GM23248 (cell line): ENCODE results near the gene CNOT6. TPM values are rescaled to one million over a fixed set of nuclear protein-coding genes. Genes with fewer than 3 reads are reported as not detected.

Experiments used
- DNase-seq: peaks from one replicate; pipeline ENCODE4 v3.0.0-alpha.2; 2015
- H2AFZ ChIP-seq: fragments of 200-600 bp; sonication (generic); 2 replicates; pipeline ENCODE4 v1.6.1; 2016; ENCODE audit warnings: antibody characterized with exemption
- H3F3A ChIP-seq: fragments of 200-600 bp; sonication (generic); 2 replicates; pipeline ENCODE4 v1.6.1; 2016; ENCODE audit warnings: mild to moderate bottlenecking, antibody characterized with exemption, mixed run types; ENCODE audit not compliant: insufficient read depth
- H3K27ac ChIP-seq: fragments of 200-600 bp; sonication (generic); 2 replicates; pipeline ENCODE4 v1.5.1; 2016; ENCODE audit warnings: mild to moderate bottlenecking
- H3K27me3 ChIP-seq: fragments of 200-600 bp; sonication (generic); replicated peaks from 2 replicates; pipeline ENCODE4 v1.6.1; 2016; ENCODE audit warnings: mild to moderate bottlenecking; ENCODE audit not compliant: insufficient read depth
- H3K36me3 ChIP-seq: fragments of 200-600 bp; sonication (generic); 2 replicates; pipeline ENCODE4 v1.6.1; 2016; ENCODE audit warnings: low read depth, mild to moderate bottlenecking
- H3K4me1 ChIP-seq: fragments of 200-600 bp; sonication (generic); 2 replicates; pipeline ENCODE4 v1.6.1; 2016; ENCODE audit warnings: mild to moderate bottlenecking; ENCODE audit not compliant: insufficient read depth
- H3K4me2 ChIP-seq: fragments of 200-600 bp; sonication (generic); one replicate; pipeline ENCODE4 v1.6.1; 2016; ENCODE audit warnings: mild to moderate bottlenecking; ENCODE audit not compliant: unreplicated experiment
- H3K4me3 ChIP-seq: fragments of 200-600 bp; sonication (generic); 2 replicates; pipeline ENCODE4 v1.5.1; 2016; ENCODE audit warnings: mild to moderate bottlenecking
- H3K79me2 ChIP-seq: fragments of 200-600 bp; sonication (generic); 2 replicates; pipeline ENCODE4 v1.6.1; 2016; ENCODE audit warnings: mild to moderate bottlenecking; ENCODE audit not compliant: insufficient read depth
- H3K9ac ChIP-seq: fragments of 200-600 bp; sonication (generic); 2 replicates; pipeline ENCODE4 v1.6.1; 2016; ENCODE audit warnings: mild to moderate bottlenecking
- H3K9me2 ChIP-seq: fragments of 200-600 bp; sonication (generic); 2 replicates; pipeline ENCODE4 v1.6.1; 2016; ENCODE audit warnings: mixed run types, mild to moderate bottlenecking, moderate library complexity; ENCODE audit not compliant: insufficient read depth
- H3K9me3 ChIP-seq: fragments of 200-600 bp; sonication (generic); one replicate; pipeline ENCODE4 v1.6.1; 2017; ENCODE audit warnings: low read depth
- H4K20me1 ChIP-seq: fragments of 200-600 bp; sonication (generic); 2 replicates; pipeline ENCODE4 v1.6.0; 2016; ENCODE audit not compliant: insufficient read depth
- EZH2 ChIP-seq: fragments of 200-600 bp; sonication (generic); IDR thresholded peaks from 2 replicates; pipeline ENCODE4 v1.6.1; 2018; ENCODE audit warnings: antibody characterized with exemption, mild to moderate bottlenecking; ENCODE audit not compliant: insufficient read depth, poor library complexity, severe bottlenecking
- EZH2phosphoT487 ChIP-seq: fragments of 200-600 bp; sonication (generic); IDR thresholded peaks from 2 replicates; pipeline ENCODE4 v1.6.1; 2018; ENCODE audit warnings: antibody characterized with exemption, moderate library complexity, mild to moderate bottlenecking, low read depth; ENCODE audit not compliant: insufficient read depth
- WGBS, 2 experiments: methylation state at CpG; one replicate each; pipeline ENCODE4 v1.1.6; 2015 to 2017; ENCODE audit warnings: low lambda C conversion rate in 2 of 2, low coverage in 1 of 2; ENCODE audit errors: missing lambda C conversion rate in 2 of 2; 5-methylcytosine and 5-hydroxymethylcytosine counted together
- in situ Hi-C: fragments of 300-500 bp; cut with MboI; formaldehyde crosslinking; loops from 2 replicates; pipeline ENCODE4 v1.15.0; 2020
- polyA plus RNA-seq: library from polyadenylated mRNA; unstranded; fragments of >200 nt; fragmentation: Nextera tagmentation; extraction: Ambion mirVana; gene quantifications from 2 replicates; pipeline ENCODE4 v1.2.1, GENCODE V29; 2016
- total RNA-seq: library from RNA; depleted of rRNA; stranded (reverse); fragments of >200 nt; shearing (Covaris generic); gene quantifications from 2 replicates; pipeline ENCODE4 v1.2.3, GENCODE V29; 2014

The CNOT6 gene
- total and polyA plus RNA-seq, 2 experiments from 2014 or later = 5.3 to 7.8 TPM

DNA sequence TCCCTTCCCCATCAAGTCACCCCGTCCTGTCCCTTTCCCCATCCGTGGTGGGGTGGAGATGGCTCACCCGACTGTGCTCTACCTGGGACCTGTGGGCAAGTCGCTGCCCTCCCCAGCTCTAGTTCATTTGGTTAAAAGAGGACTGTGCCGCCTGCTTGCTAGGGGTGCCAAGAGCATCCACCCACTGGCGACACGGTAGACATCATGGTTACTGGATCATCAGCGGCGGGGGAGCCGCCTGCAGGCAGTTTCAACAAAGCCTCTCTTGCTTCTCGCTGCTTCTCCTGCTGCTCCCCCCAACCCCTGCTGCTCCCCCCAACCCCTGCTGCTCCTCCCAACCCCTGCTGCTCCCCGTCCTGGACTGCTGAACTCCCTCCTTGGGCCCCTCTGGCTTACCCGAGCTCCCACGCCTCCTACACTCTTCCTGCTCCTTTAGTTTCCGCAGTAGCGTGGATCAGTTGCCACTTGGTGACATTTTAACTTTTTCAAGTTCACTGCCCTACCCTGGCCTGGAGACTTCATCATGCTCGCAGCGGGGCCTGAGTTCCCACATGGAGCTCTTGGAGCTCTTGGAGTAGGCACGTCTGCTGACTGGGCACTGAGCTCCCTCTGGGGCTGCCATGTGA, 119.1 kb downstream of the CNOT6 start:
- H3F3A ChIP-seq = no peaks in the 10 kb centered on the region
- in situ Hi-C loops = no loop called here
- no peak overlapping the region for H2AFZ ChIP-seq
- H3K79me2 ChIP-seq = no peaks in the 10 kb centered on the region
- H4K20me1 ChIP-seq = no peaks in the 10 kb centered on the region
- H3K9ac ChIP-seq = no peak overlapping the region
- no peaks in the 10 kb centered on the region for H3K36me3 ChIP-seq
- TF ChIP-seq EZH2phosphoT487 = no peak
- no peak for TF ChIP-seq EZH2
- no peaks in the 10 kb centered on the region for H3K27me3 ChIP-seq
- DNase-seq = no peak
- no peak overlapping the region for H3K4me2 ChIP-seq
- 47 to 60% methylated on average over 13 to 19 of the region's 19 CpGs for WGBS, 2 experiments
- H3K9me3 ChIP-seq = no peaks in the 10 kb centered on the region
- no peak overlapping the region for H3K4me3 ChIP-seq
- H3K4me1 ChIP-seq = no peaks in the 10 kb centered on the region
- H3K27ac ChIP-seq = no peak overlapping the region
- no peaks in the 10 kb centered on the region for H3K9me2 ChIP-seq

DNA sequence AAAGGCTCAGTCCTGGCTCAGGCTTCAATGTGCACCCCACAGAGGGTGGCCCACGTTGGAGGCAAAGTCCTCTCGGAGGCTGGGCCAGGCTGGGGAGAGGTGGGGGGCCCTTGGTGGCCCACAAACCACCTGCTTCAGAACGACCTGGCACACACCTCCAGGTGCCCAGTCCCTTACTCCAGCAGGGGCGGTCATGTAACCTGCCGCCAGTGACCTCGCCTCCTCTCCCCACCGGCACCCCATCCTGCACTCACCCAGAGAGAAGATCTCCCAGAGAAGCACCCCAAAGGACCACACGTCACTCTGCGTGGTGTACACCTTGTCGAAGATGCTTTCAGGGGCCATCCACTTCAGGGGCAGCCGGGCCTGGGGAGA, 119.6 kb downstream of the CNOT6 start:
- no peak overlapping the region for H3K9ac ChIP-seq
- no peaks in the 10 kb centered on the region for H3K4me1 ChIP-seq
- TF ChIP-seq EZH2 (no peak), EZH2phosphoT487 (no peak)
- H3K27me3 ChIP-seq = no peaks in the 10 kb centered on the region; the same call in 1 of the 2 replicates
- H3F3A ChIP-seq = no peaks in the 10 kb centered on the region
- WGBS, 2 experiments = 52 to 56% methylated on average over 11 of the region's 11 CpGs
- in situ Hi-C loops = no loop called here
- no peaks in the 10 kb centered on the region for H3K9me2 ChIP-seq
- no peaks in the 10 kb centered on the region for H3K36me3 ChIP-seq
- no peak overlapping the region for H3K4me2 ChIP-seq
- no peaks in the 10 kb centered on the region for H4K20me1 ChIP-seq
- DNase-seq = no peak
- H3K79me2 ChIP-seq = no peaks in the 10 kb centered on the region
- H3K4me3 ChIP-seq = no peak overlapping the region
- H3K27ac ChIP-seq = no peak overlapping the region
- no peaks in the 10 kb centered on the region for H3K9me3 ChIP-seq
- no peak overlapping the region for H2AFZ ChIP-seq

DNA sequence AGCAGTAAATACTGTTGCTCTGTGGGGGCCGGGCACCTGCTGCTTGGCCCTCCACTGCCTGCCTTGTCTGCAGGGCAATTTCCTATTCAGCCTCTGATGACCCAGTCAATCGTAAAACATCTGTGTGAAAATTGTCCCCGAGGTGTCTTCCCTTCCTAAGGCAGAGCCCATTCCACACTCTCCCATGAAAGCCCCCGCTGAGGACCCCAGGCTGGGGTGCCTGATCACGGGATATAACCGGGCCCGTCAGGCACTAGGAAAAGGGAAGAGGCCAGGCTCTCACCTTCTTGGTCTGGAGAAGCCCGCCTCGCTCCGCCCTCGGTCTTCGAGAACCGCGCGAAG, 124.3 kb downstream of the CNOT6 start:
- Histone ChIP-seq H3K4me3 (peak overlapping the region; percentile 50), H3K4me2 (peak overlapping the region; percentile 35), H3K9me2 (no peaks in the 10 kb centered on the region), H3K4me1 (no peaks in the 10 kb centered on the region), H3K27me3 (no peaks in the 10 kb centered on the region; the same call in 1 of the 2 replicates), H4K20me1 (no peaks in the 10 kb centered on the region), H3K9me3 (no peaks in the 10 kb centered on the region), H3F3A (no peaks in the 10 kb centered on the region), H2AFZ (peak overlapping the region; percentile 62; the same call in 1 of the 2 replicates), H3K36me3 (no peaks in the 10 kb centered on the region), H3K9ac (no peak overlapping the region), H3K27ac (no peak overlapping the region), H3K79me2 (no peaks in the 10 kb centered on the region)
- no peak for TF ChIP-seq EZH2
- no peak for TF ChIP-seq EZH2phosphoT487
- in situ Hi-C loops = no loop called here
- DNase-seq = no peak
- WGBS, 2 experiments = 5 to 6% methylated on average over 14 to 15 of the region's 15 CpGs

DNA sequence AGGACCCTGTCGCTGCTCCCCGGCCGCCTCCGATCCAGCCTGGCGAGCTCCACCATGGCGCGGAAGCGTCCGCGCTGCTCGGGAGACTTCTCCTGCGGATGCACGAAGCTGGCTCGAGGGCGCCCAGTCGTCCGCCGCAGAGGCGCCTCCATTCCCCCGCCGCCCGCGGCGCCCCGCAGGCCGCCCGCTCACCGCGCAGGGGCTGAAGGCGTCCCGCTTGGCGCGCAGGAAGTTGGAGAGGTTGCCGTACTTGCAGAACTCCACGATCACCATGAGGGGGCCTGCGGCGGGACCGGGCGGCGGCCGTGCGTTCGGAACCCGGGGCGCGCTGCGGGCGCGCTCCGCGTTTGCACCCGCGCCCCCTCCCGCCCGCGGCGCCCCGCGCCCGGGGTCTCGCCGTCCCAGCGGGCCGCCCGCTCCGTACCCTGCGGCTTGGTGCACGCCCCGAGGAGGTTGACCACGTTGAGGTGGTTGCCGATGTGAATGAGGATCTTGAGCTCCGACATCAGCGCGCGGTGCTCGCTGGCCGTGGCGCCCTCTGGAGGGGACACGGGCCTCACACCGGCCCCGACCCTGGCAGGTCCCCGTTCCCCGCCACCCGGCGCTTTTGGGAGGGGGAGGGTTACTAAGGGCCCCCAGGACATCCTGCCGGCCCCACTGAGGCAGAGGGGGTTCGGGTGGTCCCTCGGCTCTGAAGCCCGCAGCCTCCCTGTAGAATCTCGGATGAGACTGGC, 124.8 kb downstream of the CNOT6 start:
- peak overlapping the region; percentile 35 for H3K4me2 ChIP-seq
- WGBS, 2 experiments = 8% methylated on average over 76 to 77 of the region's 90 CpGs
- in situ Hi-C loops = no loop called here

More for the DNA sequence above, 124.8 kb downstream of the CNOT6 start:
- peak overlapping the region; percentile 62; the same call in 1 of the 2 replicates for H2AFZ ChIP-seq
- H3K9me3 ChIP-seq = no peaks in the 10 kb centered on the region
- no peak overlapping the region for H3K9ac ChIP-seq
- H3F3A ChIP-seq = no peaks in the 10 kb centered on the region
- DNase-seq = peak; percentile 64
- H3K27ac ChIP-seq = no peak overlapping the region
- H3K9me2 ChIP-seq = no peaks in the 10 kb centered on the region
- H3K4me1 ChIP-seq = no peaks in the 10 kb centered on the region
- peak overlapping the region; percentile 50 for H3K4me3 ChIP-seq
- TF ChIP-seq EZH2phosphoT487 (no peak), EZH2 (no peak)
- H4K20me1 ChIP-seq = no peaks in the 10 kb centered on the region
- no peaks in the 10 kb centered on the region; the same call in 1 of the 2 replicates for H3K27me3 ChIP-seq
- H3K36me3 ChIP-seq = no peaks in the 10 kb centered on the region
- H3K79me2 ChIP-seq = no peaks in the 10 kb centered on the region
